ENCODE data around the gene AMIGO1.

AMIGO1 gene

DNA sequence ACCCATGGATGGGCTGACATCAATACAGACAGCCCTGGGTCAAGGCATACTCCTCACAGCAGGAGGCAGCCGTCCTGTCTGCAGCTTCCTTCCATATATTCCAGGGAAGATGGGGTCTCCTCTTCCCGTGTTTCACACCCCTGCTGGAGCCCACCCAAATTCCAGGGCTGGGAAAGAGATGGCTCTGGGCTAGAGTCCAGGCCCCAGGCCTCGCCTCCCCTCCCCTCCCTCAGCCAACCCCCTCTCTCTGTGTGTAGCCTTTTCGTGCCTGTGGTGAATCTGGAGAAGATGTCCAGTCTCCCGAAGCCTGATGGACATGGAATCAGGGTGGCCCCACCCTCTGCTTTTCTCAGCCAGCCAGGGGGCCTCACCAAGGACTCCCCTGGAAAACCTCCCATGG lies 22.3 kb downstream of the AMIGO1 start:
- H3K4me2 ChIP-seq (ENCODE audit: low read length): no peak overlapping the region
- TF ChIP-seq, protein P1, sequence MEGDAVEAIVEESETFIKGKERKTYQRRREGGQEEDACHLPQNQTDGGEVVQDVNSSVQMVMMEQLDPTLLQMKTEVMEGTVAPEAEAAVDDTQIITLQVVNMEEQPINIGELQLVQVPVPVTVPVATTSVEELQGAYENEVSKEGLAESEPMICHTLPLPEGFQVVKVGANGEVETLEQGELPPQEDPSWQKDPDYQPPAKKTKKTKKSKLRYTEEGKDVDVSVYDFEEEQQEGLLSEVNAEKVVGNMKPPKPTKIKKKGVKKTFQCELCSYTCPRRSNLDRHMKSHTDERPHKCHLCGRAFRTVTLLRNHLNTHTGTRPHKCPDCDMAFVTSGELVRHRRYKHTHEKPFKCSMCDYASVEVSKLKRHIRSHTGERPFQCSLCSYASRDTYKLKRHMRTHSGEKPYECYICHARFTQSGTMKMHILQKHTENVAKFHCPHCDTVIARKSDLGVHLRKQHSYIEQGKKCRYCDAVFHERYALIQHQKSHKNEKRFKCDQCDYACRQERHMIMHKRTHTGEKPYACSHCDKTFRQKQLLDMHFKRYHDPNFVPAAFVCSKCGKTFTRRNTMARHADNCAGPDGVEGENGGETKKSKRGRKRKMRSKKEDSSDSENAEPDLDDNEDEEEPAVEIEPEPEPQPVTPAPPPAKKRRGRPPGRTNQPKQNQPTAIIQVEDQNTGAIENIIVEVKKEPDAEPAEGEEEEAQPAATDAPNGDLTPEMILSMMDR (IDR thresholded peaks at IDR 0.05; ENCODE audit: low read depth, low read length, poor library complexity, severe bottlenecking): no peak
- TF ChIP-seq EZH2phosphoT487 (IDR thresholded peaks at IDR 0.05; ENCODE audit: borderline replicate concordance, low read length): no peak
- H3K27ac ChIP-seq (ENCODE audit: low read depth, low read length): no peak overlapping the region
- no peak overlapping the region for H3K4me3 ChIP-seq (ENCODE audit: low read length)
- H3K4me1 ChIP-seq (ENCODE audit: control insufficient read depth, low read length): peaks cover 23% of the 10 kb centered on the region
- H3K9me3 ChIP-seq (ENCODE audit: control insufficient read depth, insufficient read depth, low read length): no peaks in the 10 kb centered on the region
- H3K9me2 ChIP-seq (replicated peaks; ENCODE audit: control insufficient read depth, low read length): no peaks in the 10 kb centered on the region
- peaks cover 14% of the 10 kb centered on the region for H3K79me2 ChIP-seq (ENCODE audit: control insufficient read depth, low read length)
- peaks cover 21% of the 10 kb centered on the region for H3K36me3 ChIP-seq (ENCODE audit: control insufficient read depth, low read length)
- no peaks in the 10 kb centered on the region for H4K20me1 ChIP-seq (ENCODE audit: control insufficient read depth, insufficient read depth, low read depth, low read length)
- no peaks in the 10 kb centered on the region for H3F3A ChIP-seq (ENCODE audit: control insufficient read depth, insufficient read depth)
- H3K27me3 ChIP-seq (ENCODE audit: control insufficient read depth, low read length): peaks cover 6% of the 10 kb centered on the region

- TF ChIP-seq EZH2phosphoT487 (IDR thresholded peaks at IDR 0.05; ENCODE audit: borderline replicate concordance, low read length): no peak
- TF ChIP-seq, protein P1 (IDR thresholded peaks at IDR 0.05; ENCODE audit: low read depth, low read length, poor library complexity, severe bottlenecking): no peak
- no peaks in the 10 kb centered on the region for H3K9me2 ChIP-seq (replicated peaks; ENCODE audit: control insufficient read depth, low read length)
- no peaks in the 10 kb centered on the region for H4K20me1 ChIP-seq (ENCODE audit: control insufficient read depth, insufficient read depth, low read depth, low read length)
- peaks cover 23% of the 10 kb centered on the region for H3K4me1 ChIP-seq (ENCODE audit: control insufficient read depth, low read length)
- no peaks in the 10 kb centered on the region for H3F3A ChIP-seq (ENCODE audit: control insufficient read depth, insufficient read depth)
- H3K9me3 ChIP-seq (ENCODE audit: control insufficient read depth, insufficient read depth, low read length): no peaks in the 10 kb centered on the region
- H3K4me3 ChIP-seq (ENCODE audit: low read length): peak overlapping the region; percentile 93
- peaks cover 14% of the 10 kb centered on the region for H3K79me2 ChIP-seq (ENCODE audit: control insufficient read depth, low read length)
- peaks cover 18% of the 10 kb centered on the region; the same call in 1 of the 2 replicates for H3K36me3 ChIP-seq (ENCODE audit: control insufficient read depth, low read length)
- H3K4me2 ChIP-seq (ENCODE audit: low read length): peak overlapping the region; percentile 99
- H3K27ac ChIP-seq (ENCODE audit: low read depth, low read length): peak overlapping the region; percentile 48
- peaks cover 15% of the 10 kb centered on the region for H3K27me3 ChIP-seq (ENCODE audit: control insufficient read depth, low read length)
These were observed 24.5 kb downstream of the AMIGO1 start for GRCh38 chr1:109485001-109485400.

- Histone ChIP-seq H3F3A (ENCODE audit: control insufficient read depth, insufficient read depth) (no peaks in the 10 kb centered on the region), H3K9me2 (replicated peaks; ENCODE audit: control insufficient read depth, low read length) (no peaks in the 10 kb centered on the region), H3K4me3 (ENCODE audit: low read length) (peak overlapping the region; percentile 93), H3K4me2 (ENCODE audit: low read length) (peak overlapping the region; percentile 99), H3K79me2 (ENCODE audit: control insufficient read depth, low read length) (peaks cover 14% of the 10 kb centered on the region), H3K27ac (ENCODE audit: low read depth, low read length) (peak overlapping the region; percentile 48), H3K36me3 (ENCODE audit: control insufficient read depth, low read length) (peaks cover 18% of the 10 kb centered on the region; the same call in 1 of the 2 replicates), H3K9me3 (ENCODE audit: control insufficient read depth, insufficient read depth, low read length) (no peaks in the 10 kb centered on the region), H4K20me1 (ENCODE audit: control insufficient read depth, insufficient read depth, low read depth, low read length) (no peaks in the 10 kb centered on the region), H3K27me3 (ENCODE audit: control insufficient read depth, low read length) (peaks cover 16% of the 10 kb centered on the region), H3K4me1 (ENCODE audit: control insufficient read depth, low read length) (peaks cover 23% of the 10 kb centered on the region)
- TF ChIP-seq, protein P1 (IDR thresholded peaks at IDR 0.05; ENCODE audit: low read depth, low read length, poor library complexity, severe bottlenecking): no peak
- TF ChIP-seq EZH2phosphoT487 (IDR thresholded peaks at IDR 0.05; ENCODE audit: borderline replicate concordance, low read length): no peak
These were observed 25.0 kb downstream of the AMIGO1 start for GRCh38 chr1:109484519-109484975.

Data from DOHH2 (cell line).